Measurements from ENCODE around the gene JMJD6. TPM values are rescaled to one million over a fixed set of nuclear protein-coding genes. Genes with fewer than 3 reads are reported as not detected.
A peak's percentile ranks its signal among the peaks of the same experiment; 100 is the strongest.

The JMJD6 gene
- total and polyA plus RNA-seq, 2 experiments from 2014 or later: 11.4 to 12.8 TPM

DNA sequence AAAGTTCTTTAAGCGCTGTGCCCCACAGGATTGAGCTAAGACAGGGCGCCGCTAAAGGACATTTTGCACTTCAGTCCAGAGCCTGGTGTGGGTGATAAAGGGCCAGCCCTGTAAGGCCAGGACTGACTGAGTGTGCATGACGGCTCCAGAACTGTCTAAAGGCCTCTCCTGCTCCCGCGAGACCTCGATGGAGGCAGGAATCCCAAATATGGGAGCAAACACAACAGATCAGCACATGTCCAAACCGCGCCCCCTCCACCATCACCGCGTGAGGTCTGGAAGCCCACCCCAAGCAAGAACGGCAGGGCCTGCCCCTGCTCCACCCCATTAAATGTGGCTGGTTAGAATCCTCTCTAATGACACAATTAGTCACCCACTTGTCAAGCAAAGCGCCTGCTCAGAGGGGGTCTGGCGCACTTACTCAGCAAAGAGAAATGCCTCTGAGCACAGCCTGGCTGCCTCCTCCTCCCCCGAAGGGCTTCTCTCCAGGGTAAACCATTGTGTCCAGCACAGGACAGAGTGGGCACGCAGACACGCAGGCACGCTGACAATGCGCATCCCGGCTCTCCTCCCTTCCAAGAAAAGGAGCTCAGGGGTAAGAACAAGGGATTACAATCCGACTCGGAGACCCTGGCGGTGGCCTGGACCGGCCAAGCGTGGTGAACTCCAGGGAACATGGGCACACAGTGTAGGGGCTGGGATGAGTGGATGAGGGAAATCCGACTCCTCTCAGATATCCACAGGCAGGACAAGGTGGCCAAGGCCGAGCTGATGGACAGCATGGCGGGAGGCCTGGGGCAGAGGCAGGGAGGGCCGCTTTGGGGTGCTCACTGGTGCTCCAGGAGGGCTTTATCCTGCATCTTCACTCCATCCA is 17.1 kb downstream of the JMJD6 start (continued):
- TF ChIP-seq ZNF331 (CRISPR knock-in tag; IDR thresholded peaks at IDR 0.05; ENCODE audit: low read depth): no peak
- no peak for TF ChIP-seq ZNF114 (CRISPR knock-in tag; IDR thresholded peaks at IDR 0.05)
- no peak for TF ChIP-seq STAT1 (IDR thresholded peaks at IDR 0.05; ENCODE audit: unreplicated experiment)
- TF ChIP-seq EZH2phosphoT487 (IDR thresholded peaks at IDR 0.05; ENCODE audit: unreplicated experiment): no peak
- TF ChIP-seq, protein P1, sequence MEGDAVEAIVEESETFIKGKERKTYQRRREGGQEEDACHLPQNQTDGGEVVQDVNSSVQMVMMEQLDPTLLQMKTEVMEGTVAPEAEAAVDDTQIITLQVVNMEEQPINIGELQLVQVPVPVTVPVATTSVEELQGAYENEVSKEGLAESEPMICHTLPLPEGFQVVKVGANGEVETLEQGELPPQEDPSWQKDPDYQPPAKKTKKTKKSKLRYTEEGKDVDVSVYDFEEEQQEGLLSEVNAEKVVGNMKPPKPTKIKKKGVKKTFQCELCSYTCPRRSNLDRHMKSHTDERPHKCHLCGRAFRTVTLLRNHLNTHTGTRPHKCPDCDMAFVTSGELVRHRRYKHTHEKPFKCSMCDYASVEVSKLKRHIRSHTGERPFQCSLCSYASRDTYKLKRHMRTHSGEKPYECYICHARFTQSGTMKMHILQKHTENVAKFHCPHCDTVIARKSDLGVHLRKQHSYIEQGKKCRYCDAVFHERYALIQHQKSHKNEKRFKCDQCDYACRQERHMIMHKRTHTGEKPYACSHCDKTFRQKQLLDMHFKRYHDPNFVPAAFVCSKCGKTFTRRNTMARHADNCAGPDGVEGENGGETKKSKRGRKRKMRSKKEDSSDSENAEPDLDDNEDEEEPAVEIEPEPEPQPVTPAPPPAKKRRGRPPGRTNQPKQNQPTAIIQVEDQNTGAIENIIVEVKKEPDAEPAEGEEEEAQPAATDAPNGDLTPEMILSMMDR (conservative IDR thresholded peaks at IDR 0.05; ENCODE audit: low read depth in 2 of 2): no peak
- TF ChIP-seq JUNB (IDR thresholded peaks at IDR 0.05; ENCODE audit: unreplicated experiment): no peak

DNA sequence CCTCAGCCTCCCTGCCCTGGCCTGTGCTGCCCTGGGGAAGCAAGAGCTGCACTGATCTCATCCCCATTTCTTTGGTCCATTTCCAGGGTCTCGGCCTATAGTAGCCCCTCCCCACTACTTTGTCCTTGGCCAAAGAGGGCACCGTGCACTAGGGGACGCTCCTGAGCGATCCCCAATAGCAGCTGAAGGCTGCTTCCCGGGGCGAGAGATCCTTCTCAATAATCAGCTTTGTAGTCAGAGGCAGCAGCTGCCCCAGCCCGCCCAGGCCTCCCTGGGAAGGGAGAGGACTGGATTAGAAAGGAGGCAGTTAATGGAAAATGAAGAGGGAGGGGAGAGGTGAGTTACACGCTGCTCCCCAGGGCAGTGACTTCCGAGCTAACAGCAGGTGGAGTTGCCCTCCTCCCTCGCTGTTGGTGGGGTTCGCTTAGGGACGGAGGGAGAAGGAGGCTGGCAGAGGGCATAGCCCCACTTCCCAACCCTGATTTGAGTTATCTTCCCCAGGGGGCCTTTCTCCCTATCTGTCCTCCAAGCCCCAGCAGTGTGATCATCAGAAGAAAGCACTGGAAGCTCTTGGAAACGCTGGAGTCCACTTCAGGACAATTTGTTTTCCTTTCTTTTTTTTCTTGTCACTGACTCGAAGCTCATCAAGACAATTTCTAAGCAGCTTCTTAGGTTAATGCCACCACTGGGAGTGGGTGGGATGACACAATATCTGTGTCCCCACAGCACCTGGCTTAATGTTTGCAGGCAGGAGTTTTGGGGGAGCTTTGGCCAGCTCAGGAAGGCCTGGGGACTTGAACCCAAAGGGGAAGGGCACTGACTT is 18.2 kb downstream of the JMJD6 start:
- TF ChIP-seq, protein P2, sequence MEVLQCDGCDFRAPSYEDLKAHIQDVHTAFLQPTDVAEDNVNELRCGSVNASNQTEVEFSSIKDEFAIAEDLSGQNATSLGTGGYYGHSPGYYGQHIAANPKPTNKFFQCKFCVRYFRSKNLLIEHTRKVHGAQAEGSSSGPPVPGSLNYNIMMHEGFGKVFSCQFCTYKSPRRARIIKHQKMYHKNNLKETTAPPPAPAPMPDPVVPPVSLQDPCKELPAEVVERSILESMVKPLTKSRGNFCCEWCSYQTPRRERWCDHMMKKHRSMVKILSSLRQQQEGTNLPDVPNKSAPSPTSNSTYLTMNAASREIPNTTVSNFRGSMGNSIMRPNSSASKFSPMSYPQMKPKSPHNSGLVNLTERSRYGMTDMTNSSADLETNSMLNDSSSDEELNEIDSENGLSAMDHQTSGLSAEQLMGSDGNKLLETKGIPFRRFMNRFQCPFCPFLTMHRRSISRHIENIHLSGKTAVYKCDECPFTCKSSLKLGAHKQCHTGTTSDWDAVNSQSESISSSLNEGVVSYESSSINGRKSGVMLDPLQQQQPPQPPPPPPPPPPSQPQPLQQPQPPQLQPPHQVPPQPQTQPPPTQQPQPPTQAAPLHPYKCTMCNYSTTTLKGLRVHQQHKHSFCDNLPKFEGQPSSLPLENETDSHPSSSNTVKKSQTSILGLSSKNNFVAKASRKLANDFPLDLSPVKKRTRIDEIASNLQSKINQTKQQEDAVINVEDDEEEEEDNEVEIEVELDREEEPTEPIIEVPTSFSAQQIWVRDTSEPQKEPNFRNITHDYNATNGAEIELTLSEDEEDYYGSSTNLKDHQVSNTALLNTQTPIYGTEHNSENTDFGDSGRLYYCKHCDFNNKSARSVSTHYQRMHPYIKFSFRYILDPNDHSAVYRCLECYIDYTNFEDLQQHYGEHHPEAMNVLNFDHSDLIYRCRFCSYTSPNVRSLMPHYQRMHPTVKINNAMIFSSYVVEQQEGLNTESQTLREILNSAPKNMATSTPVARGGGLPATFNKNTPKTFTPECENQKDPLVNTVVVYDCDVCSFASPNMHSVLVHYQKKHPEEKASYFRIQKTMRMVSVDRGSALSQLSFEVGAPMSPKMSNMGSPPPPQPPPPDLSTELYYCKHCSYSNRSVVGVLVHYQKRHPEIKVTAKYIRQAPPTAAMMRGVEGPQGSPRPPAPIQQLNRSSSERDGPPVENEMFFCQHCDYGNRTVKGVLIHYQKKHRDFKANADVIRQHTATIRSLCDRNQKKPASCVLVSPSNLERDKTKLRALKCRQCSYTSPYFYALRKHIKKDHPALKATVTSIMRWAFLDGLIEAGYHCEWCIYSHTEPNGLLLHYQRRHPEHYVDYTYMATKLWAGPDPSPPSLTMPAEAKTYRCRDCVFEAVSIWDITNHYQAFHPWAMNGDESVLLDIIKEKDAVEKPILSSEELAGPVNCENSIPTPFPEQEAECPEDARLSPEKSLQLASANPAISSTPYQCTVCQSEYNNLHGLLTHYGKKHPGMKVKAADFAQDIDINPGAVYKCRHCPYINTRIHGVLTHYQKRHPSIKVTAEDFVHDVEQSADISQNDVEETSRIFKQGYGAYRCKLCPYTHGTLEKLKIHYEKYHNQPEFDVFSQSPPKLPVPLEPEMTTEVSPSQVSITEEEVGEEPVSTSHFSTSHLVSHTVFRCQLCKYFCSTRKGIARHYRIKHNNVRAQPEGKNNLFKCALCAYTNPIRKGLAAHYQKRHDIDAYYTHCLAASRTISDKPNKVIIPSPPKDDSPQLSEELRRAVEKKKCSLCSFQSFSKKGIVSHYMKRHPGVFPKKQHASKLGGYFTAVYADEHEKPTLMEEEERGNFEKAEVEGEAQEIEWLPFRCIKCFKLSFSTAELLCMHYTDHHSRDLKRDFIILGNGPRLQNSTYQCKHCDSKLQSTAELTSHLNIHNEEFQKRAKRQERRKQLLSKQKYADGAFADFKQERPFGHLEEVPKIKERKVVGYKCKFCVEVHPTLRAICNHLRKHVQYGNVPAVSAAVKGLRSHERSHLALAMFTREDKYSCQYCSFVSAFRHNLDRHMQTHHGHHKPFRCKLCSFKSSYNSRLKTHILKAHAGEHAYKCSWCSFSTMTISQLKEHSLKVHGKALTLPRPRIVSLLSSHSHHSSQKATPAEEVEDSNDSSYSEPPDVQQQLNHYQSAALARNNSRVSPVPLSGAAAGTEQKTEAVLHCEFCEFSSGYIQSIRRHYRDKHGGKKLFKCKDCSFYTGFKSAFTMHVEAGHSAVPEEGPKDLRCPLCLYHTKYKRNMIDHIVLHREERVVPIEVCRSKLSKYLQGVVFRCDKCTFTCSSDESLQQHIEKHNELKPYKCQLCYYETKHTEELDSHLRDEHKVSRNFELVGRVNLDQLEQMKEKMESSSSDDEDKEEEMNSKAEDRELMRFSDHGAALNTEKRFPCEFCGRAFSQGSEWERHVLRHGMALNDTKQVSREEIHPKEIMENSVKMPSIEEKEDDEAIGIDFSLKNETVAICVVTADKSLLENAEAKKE (CRISPR knock-in tag; IDR thresholded peaks at IDR 0.05): no peak
- no peak for TF ChIP-seq EZH2 (IDR thresholded peaks at IDR 0.05; ENCODE audit: low read depth, unreplicated experiment)
- TF ChIP-seq JUNB (IDR thresholded peaks at IDR 0.05; ENCODE audit: unreplicated experiment): no peak
- TF ChIP-seq, protein P3, sequence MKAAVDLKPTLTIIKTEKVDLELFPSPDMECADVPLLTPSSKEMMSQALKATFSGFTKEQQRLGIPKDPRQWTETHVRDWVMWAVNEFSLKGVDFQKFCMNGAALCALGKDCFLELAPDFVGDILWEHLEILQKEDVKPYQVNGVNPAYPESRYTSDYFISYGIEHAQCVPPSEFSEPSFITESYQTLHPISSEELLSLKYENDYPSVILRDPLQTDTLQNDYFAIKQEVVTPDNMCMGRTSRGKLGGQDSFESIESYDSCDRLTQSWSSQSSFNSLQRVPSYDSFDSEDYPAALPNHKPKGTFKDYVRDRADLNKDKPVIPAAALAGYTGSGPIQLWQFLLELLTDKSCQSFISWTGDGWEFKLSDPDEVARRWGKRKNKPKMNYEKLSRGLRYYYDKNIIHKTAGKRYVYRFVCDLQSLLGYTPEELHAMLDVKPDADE (IDR thresholded peaks at IDR 0.05): no peak
- TF ChIP-seq ZNF331 (CRISPR knock-in tag; IDR thresholded peaks at IDR 0.05; ENCODE audit: low read depth): no peak
- TF ChIP-seq, protein P1 (conservative IDR thresholded peaks at IDR 0.05; ENCODE audit: low read depth in 2 of 2): peak; percentile 85 to 89
- peaks cover 34% of the 10 kb centered on the region for H3K4me1 Mint-ChIP-seq
- 0 out of 3 replicates have a peak, but pooled peaks cover 2% of the 10 kb centered on the region for H3K36me3 Mint-ChIP-seq (ENCODE audit: low read depth)
- no peak overlapping the region for H3K27ac Mint-ChIP-seq
- Histone ChIP-seq H3K9me2 (ENCODE audit: insufficient read depth) (no peaks in the 10 kb centered on the region), H3K79me2 (replicated peaks; ENCODE audit: insufficient read depth) (peaks cover 24% of the 10 kb centered on the region), H3K27me3 (ENCODE audit: insufficient read depth) (peaks cover 18% of the 10 kb centered on the region), H4K20me1 (replicated peaks; ENCODE audit: insufficient read depth) (peaks cover 10% of the 10 kb centered on the region; the same call in 1 of the 2 replicates), H3K4me1 (ENCODE audit: insufficient read depth) (peaks cover 30% of the 10 kb centered on the region), H3F3A (replicated peaks; ENCODE audit: low read depth) (peaks cover 9% of the 10 kb centered on the region), H3K36me3 (ENCODE audit: insufficient read depth) (no peaks in the 10 kb centered on the region), H2AFZ (no peak overlapping the region), H3K4me2 (peak overlapping the region; percentile 88), H3K27ac (ENCODE audit: low read depth) (no peak overlapping the region), H3K4me3 (0 out of 2 replicates have a peak overlapping the region, but pooled peaks have one; percentile 4)
- no peaks in the 10 kb centered on the region; the same call in 2 of the 3 replicates for H3K9me3 Mint-ChIP-seq
- H3K4me3 Mint-ChIP-seq: peak overlapping the region; percentile 50
- DNase-seq (ENCODE audit: low spot score) (peak; percentile 93), ATAC-seq (peak; percentile 77)
- H3K27me3 Mint-ChIP-seq (ENCODE audit: insufficient read depth, low read depth, poor library complexity): peaks cover 37% of the 10 kb centered on the region

All from GM23338 (cell line).